Retinal pigment epithelial cell (primary cell): ENCODE results near the gene MYO5B.

Experiments used
- DNase-seq: peaks from one replicate; pipeline ENCODE4 v3.0.0-alpha.2; 2010; ENCODE audit warnings: low read depth
- H3K4me3 ChIP-seq: 2 replicates; pipeline ENCODE4 v1.5.1; 2011; ENCODE audit warnings: mild to moderate bottlenecking, low read length, control low read depth, moderate library complexity
- TF ChIP-seq, protein P1 (sequence below): conservative IDR thresholded peaks from 2 replicates; pipeline ENCODE4 v1.5.1; 2011; ENCODE audit warnings: low read depth, low read length, control low read depth, inconsistent platforms

MYO5B gene

DNA sequence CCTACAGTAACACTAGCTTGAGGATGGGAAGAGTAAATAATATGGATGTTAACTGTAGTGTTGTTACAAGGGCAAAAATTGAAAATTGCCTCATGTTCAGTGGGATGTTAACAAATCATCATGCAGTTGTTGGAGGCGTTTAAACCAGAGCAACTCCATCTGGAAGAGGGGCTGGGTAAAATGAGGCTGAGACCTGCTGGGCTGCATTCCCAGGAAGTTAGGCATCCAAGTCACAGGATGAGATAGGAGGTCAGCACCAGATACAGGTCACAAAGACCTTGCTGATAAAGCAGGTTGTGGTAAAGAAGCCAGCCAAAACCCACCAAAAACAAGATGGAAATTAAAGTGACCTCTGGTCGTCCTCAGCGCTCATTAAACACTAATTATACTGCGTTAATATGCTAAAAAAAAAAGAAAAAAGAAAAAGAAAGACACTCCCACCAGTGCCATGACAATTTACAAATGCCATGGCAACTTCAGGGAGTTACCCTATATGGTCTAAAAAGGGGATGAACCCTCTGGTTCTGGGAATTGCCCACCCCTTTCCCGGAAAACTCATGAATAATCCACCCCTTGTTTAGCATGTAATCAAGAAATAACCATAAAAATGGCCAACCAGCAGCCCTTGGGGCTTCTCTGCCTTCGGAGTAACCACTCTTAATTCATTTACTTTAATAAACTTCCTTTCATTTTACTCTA, 101.4 kb downstream of the MYO5B start:
- TF ChIP-seq, protein P1, sequence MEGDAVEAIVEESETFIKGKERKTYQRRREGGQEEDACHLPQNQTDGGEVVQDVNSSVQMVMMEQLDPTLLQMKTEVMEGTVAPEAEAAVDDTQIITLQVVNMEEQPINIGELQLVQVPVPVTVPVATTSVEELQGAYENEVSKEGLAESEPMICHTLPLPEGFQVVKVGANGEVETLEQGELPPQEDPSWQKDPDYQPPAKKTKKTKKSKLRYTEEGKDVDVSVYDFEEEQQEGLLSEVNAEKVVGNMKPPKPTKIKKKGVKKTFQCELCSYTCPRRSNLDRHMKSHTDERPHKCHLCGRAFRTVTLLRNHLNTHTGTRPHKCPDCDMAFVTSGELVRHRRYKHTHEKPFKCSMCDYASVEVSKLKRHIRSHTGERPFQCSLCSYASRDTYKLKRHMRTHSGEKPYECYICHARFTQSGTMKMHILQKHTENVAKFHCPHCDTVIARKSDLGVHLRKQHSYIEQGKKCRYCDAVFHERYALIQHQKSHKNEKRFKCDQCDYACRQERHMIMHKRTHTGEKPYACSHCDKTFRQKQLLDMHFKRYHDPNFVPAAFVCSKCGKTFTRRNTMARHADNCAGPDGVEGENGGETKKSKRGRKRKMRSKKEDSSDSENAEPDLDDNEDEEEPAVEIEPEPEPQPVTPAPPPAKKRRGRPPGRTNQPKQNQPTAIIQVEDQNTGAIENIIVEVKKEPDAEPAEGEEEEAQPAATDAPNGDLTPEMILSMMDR, result no peak
- no peak for DNase-seq
- H3K4me3 ChIP-seq, result no peak overlapping the region

GRCh38 chr18:50092245-50092805, 102.6 kb downstream of the MYO5B start:
- H3K4me3 ChIP-seq, result no peak overlapping the region
- DNase-seq, result no peak
- TF ChIP-seq, protein P1, result no peak

GRCh38 chr18:50091509-50092244, 103.3 kb downstream of the MYO5B start:
- H3K4me3 ChIP-seq, result no peak overlapping the region
- DNase-seq, result no peak
- TF ChIP-seq, protein P1, result no peak

- DNase-seq, result no peak
- TF ChIP-seq, protein P1, result no peak
- no peak overlapping the region for H3K4me3 ChIP-seq
Measured at GRCh38 chr18:50090370-50091312, 104.3 kb downstream of the MYO5B start.

DNA sequence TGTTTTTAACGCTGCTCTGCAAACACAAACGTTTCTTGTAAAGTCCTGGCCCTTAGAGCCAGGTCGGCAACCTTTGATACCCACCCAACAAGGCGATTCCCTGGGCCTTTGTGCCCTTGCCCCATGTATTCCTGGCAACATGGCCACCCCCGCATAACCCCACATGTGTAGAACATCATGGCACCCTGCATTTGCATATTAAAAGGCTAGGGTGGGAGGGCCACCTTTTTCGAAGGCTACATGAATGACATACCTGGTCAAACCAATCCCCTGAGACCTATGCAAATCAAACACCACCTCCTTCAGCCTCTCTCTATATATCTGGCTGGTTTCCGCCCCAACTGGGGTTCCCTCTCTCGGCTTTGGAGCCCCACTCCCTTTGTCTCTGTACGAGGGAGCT, 105.2 kb downstream of the MYO5B start:
- no peak overlapping the region for H3K4me3 ChIP-seq
- TF ChIP-seq, protein P1, result no peak
- DNase-seq, result no peak

GRCh38 chr18:50083708-50084107, 111.2 kb downstream of the MYO5B start:
- H3K4me3 ChIP-seq, result no peak overlapping the region
- TF ChIP-seq, protein P1, result no peak
- no peak for DNase-seq
